ENCODE data around the gene MGAT5B.

MGAT5B gene

DNA sequence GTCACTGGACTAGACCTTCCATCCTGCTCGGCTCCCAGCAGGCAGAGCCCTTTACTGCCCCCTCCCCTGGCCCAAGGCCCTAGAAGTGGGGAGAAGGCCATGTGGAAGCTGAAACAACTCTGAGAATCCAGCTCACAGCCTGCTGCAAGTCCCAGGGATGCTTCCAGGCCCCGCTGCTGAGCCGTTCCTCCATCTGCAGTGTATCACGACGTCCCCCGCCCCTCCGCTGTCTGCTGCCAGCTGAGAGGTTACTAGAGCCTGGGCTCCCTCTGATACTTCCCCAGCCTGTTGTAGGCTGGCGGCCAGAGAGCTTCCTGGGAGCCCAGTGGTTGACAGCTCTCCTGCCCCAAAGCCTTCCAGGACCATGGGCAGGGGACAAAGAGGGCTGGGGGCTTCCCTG, 118.2 kb downstream of the MGAT5B start:
- no peak for DNase-seq

- DNase-seq: no peak
Observed at GRCh38 chr17:76987486-76988093, 119.4 kb downstream of the MGAT5B start.

DNA sequence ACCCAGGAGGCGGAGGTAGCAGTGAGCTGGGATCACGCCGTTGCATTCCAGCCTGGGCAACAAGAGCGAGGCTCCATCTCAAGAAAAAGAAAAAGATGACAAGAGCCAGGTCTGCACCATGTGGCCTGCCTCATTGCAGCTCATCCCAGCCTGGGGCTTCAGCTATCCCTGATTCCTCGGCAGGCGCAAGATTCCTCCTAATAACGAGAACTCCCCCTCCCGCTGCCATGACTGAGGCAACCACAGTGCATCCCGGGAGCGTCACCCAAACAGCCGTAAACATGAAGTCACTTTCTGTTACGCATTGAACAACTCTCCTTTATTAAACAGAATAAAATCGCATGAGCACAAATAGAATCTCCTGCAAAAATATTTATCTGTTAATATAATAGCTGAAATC, 120.6 kb downstream of the MGAT5B start:
- DNase-seq: no peak

DNA sequence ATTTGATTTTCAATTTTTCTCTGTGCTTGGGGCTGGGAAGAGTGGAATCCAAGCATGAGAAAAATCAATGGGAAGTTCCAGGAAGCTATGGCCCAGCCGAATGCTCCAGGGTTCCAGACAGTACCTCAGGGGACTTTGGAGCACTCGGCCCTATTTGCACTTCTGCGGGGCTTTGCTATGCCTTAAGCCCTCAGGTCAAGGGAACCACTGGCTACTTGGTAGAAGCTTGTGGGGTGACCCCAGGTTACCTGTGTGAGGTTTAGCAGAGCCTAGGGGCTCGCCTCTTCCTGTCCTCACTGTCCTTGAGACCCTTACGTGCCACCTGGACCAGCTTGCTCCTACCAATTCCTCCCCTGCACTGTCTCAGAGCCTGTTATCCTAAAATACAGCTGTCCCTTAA, 121.3 kb downstream of the MGAT5B start:
- no peak for DNase-seq

- no peak for DNase-seq
Observed at GRCh38 chr17:76992891-76993290, 124.7 kb downstream of the MGAT5B start.

- DNase-seq: no peak
Observed at GRCh38 chr17:76993651-76994050, 125.4 kb downstream of the MGAT5B start.

- no peak for DNase-seq
Observed at GRCh38 chr17:76994237-76994637, 126.0 kb downstream of the MGAT5B start.

DNA sequence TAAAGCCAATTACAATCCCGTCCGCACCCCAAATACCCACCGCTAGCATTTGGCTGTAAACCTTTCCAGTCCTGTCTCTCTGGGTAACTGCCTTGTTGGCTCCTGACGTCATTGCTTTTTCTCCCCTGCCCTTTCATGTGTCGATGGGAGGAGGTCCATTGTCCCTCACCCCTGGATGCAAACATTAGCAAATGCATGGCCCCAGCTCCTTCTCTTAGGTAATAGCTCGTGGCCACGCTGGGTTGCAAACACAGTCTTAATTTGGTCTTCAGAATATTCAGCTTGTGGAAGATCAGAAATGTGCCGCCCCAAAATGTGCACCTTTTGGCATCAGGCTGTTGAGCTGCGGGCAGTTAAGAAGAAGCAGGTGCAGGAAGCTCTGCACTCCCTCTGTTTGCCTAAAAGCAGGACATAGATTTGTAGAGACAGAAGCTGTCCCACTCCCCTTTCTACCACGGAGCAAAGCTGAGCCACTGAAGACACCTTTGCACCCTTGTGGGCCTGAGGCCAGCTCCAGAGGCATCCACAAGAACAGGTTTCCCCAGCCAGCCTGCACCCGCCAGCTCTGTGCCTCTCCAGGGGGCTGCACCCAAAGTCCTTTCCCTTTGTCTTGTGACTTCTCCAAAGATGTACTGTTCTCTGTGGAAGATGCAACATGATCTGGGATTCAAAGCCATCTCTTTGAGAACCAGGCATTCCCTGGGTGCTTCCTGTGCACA, 127.3 kb downstream of the MGAT5B start:
- DNase-seq: no peak

GRCh38 chr17:76996741-76997694, 128.8 kb downstream of the MGAT5B start:
- DNase-seq: no peak

DNA sequence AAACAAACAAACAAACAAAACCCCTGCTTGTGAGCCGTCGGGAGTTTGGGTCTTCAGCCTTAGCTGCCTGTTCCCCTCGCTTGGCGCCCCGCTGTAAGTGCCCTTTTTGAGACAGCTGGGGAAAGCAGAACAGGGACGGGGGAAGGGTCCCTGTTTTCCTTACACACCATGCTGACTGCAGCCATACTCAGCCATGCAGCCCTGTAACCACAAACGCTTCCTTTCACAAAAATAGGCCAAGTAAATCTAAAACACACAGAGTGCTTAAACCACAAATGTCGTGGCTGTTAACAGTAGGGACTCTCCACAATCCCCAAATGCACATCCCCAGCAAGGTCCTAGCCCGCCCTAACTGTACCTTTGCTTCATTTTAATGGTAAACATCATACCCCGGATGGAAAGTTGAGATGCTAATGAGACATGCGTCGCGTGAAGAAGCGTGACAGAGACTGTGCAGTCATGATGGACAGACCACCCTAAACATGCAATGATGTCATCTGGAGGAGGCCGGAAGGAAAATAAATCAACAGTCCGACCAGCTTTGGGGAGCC, 129.9 kb downstream of the MGAT5B start:
- DNase-seq: no peak

DNA sequence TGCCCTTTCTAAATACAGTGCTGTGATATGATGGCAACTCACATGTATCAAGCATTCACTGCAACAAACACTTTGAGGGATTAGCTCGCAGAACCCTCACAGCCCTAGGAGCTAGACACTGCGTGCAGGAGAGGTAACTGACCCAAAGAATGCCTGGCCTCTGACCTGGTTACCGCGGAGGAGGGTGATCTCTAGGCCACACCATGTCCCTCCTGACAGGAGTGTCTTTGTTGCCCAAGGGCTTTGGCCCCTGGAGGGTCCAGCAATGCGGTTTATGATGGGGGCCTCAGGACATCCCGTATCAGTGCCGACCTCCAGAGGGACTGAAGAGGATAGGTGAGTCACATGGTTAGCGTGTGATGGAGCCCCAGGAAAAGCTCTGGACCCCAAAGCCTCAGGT, 130.6 kb downstream of the MGAT5B start:
- no peak for DNase-seq

All from activated CD4-positive, CD25-positive, alpha-beta regulatory T cell (primary cell).